MM.1S (cell line): ENCODE results near the gene EID2B.

Experiments
- DNase-seq: peaks from one replicate; pipeline ENCODE4 v3.0.0-alpha.2; 2015
- H2AFZ ChIP-seq: fragments of 300-600 bp; sonication (generic); 2 replicates; pipeline ENCODE4 v1.6.0; 2016; ENCODE audit warnings: antibody characterized with exemption, low read length
- H3F3A ChIP-seq: fragments of 300-600 bp; sonication (generic); 2 replicates; pipeline ENCODE4 v1.6.1; 2016; ENCODE audit warnings: mild to moderate bottlenecking, antibody characterized with exemption, low read length, moderate library complexity, mixed read lengths; ENCODE audit not compliant: insufficient read depth
- H3K27ac ChIP-seq: fragments of 300-600 bp; sonication (generic); 2 replicates; pipeline ENCODE4 v1.5.1; 2016; ENCODE audit warnings: mild to moderate bottlenecking, low read length
- H3K27me3 ChIP-seq: fragments of 300-600 bp; sonication (generic); replicated peaks from 2 replicates; pipeline ENCODE4 v1.6.0; 2016; ENCODE audit warnings: low read length; ENCODE audit not compliant: insufficient read depth
- H3K36me3 ChIP-seq: fragments of 300-600 bp; sonication (generic); replicated peaks from 2 replicates; pipeline ENCODE4 v1.6.1; 2016; ENCODE audit warnings: mild to moderate bottlenecking, low read length, mixed read lengths; ENCODE audit not compliant: insufficient read depth
- H3K4me1 ChIP-seq: fragments of 300-600 bp; sonication (generic); 2 replicates; pipeline ENCODE4 v1.6.1; 2016; ENCODE audit warnings: low read length, mixed read lengths
- H3K4me2 ChIP-seq: fragments of 300-600 bp; sonication (generic); 2 replicates; pipeline ENCODE4 v1.6.0; 2016; ENCODE audit warnings: low read depth, low read length
- H3K4me3 ChIP-seq: fragments of 300-600 bp; sonication (generic); 2 replicates; pipeline ENCODE4 v1.5.1; 2016; ENCODE audit warnings: low read length, mixed read lengths
- H3K79me2 ChIP-seq: fragments of 300-600 bp; sonication (generic); 2 replicates; pipeline ENCODE4 v1.6.1; 2016; ENCODE audit warnings: mixed run types, low read length, mixed read lengths
- H3K9ac ChIP-seq: fragments of 300-600 bp; sonication (generic); 2 replicates; pipeline ENCODE4 v1.6.1; 2016; ENCODE audit warnings: low read length, mixed read lengths
- H3K9me2 ChIP-seq: fragments of 300-600 bp; sonication (generic); replicated peaks from 2 replicates; pipeline ENCODE4 v1.6.1; 2016; ENCODE audit warnings: mild to moderate bottlenecking, low read length, mixed read lengths; ENCODE audit not compliant: insufficient read depth
- H3K9me3 ChIP-seq: fragments of 300-600 bp; sonication (generic); replicated peaks from 2 replicates; pipeline ENCODE4 v1.6.1; 2016; ENCODE audit warnings: mild to moderate bottlenecking, low read length, mixed read lengths; ENCODE audit not compliant: insufficient read depth
- H4K20me1 ChIP-seq: fragments of 300-600 bp; sonication (generic); 2 replicates; pipeline ENCODE4 v1.6.1; 2016; ENCODE audit warnings: mild to moderate bottlenecking, low read length, moderate library complexity, mixed read lengths; ENCODE audit not compliant: insufficient read depth
- EZH2 ChIP-seq: fragments of 300-600 bp; sonication (generic); optimal IDR thresholded peaks from 2 replicates; pipeline ENCODE3; 2017; ENCODE audit warnings: low read depth, mild to moderate bottlenecking, antibody characterized with exemption, low read length, mixed read lengths
- EZH2phosphoT487 ChIP-seq: fragments of 300-600 bp; sonication (generic); IDR thresholded peaks from 2 replicates; pipeline ENCODE4 v1.6.1; 2018; ENCODE audit warnings: antibody characterized with exemption, low read length
- TF ChIP-seq, protein P1 (sequence below): fragments of 300-600 bp; sonication (generic); IDR thresholded peaks from 2 replicates; pipeline ENCODE4 v1.5.1; 2016; ENCODE audit warnings: antibody characterized with exemption, low read length, mixed read lengths

The EID2B gene

GRCh38 chr19:39502640-39503417 lies 29.8 kb downstream of the EID2B start:
- Histone ChIP-seq H3K4me2 (peak overlapping the region; percentile 63), H3K36me3 (no peaks in the 10 kb centered on the region), H3K9me3 (no peaks in the 10 kb centered on the region), H3K27me3 (peaks cover 87% of the 10 kb centered on the region), H3F3A (no peaks in the 10 kb centered on the region), H3K27ac (no peak overlapping the region), H3K79me2 (no peaks in the 10 kb centered on the region), H3K9me2 (no peaks in the 10 kb centered on the region), H3K4me1 (peaks cover 10% of the 10 kb centered on the region; the same call in 1 of the 2 replicates), H2AFZ (peak overlapping the region; percentile 70), H3K4me3 (no peak overlapping the region), H3K9ac (no peak overlapping the region), H4K20me1 (no peaks in the 10 kb centered on the region)
- TF ChIP-seq, protein P1, sequence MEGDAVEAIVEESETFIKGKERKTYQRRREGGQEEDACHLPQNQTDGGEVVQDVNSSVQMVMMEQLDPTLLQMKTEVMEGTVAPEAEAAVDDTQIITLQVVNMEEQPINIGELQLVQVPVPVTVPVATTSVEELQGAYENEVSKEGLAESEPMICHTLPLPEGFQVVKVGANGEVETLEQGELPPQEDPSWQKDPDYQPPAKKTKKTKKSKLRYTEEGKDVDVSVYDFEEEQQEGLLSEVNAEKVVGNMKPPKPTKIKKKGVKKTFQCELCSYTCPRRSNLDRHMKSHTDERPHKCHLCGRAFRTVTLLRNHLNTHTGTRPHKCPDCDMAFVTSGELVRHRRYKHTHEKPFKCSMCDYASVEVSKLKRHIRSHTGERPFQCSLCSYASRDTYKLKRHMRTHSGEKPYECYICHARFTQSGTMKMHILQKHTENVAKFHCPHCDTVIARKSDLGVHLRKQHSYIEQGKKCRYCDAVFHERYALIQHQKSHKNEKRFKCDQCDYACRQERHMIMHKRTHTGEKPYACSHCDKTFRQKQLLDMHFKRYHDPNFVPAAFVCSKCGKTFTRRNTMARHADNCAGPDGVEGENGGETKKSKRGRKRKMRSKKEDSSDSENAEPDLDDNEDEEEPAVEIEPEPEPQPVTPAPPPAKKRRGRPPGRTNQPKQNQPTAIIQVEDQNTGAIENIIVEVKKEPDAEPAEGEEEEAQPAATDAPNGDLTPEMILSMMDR = peak; percentile 76
- TF ChIP-seq EZH2phosphoT487 = no peak
- peak; percentile 90 for DNase-seq

DNA sequence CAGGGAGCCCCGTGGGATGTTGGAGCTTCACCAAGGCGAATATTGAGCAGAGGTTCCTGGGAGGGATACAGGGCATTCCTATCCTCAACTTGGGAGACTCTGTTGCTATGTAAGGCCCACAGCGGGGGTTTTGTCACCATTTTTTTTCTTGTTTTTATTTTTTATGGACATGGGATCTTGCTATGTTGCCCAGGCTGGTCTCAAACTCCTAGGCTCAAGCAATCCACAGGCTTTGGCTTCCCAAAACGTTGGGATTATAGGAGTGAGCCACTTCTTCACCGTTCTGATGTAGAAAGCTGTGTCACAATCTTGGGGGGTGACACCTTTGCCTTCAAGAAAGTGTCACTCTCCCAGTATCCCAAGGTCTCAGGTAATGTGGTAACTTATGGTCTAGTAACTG lies 31.3 kb downstream of the EID2B start:
- no peak for DNase-seq
- no peaks in the 10 kb centered on the region for H3F3A ChIP-seq
- peaks cover 88% of the 10 kb centered on the region for H3K27me3 ChIP-seq
- H3K4me2 ChIP-seq = no peak overlapping the region
- H3K79me2 ChIP-seq = no peaks in the 10 kb centered on the region
- no peaks in the 10 kb centered on the region for H3K36me3 ChIP-seq
- TF ChIP-seq, protein P1 = no peak
- TF ChIP-seq EZH2 = no peak
- no peak for TF ChIP-seq EZH2phosphoT487
- no peak overlapping the region for H3K9ac ChIP-seq
- no peaks in the 10 kb centered on the region for H3K9me3 ChIP-seq
- no peak overlapping the region for H2AFZ ChIP-seq
- H4K20me1 ChIP-seq = no peaks in the 10 kb centered on the region
- no peaks in the 10 kb centered on the region for H3K9me2 ChIP-seq
- no peak overlapping the region for H3K4me3 ChIP-seq
- H3K4me1 ChIP-seq = peaks cover 14% of the 10 kb centered on the region; the same call in 1 of the 2 replicates
- no peak overlapping the region for H3K27ac ChIP-seq

- H3K36me3 ChIP-seq = no peaks in the 10 kb centered on the region
- TF ChIP-seq EZH2 (no peak), EZH2phosphoT487 (no peak)
- TF ChIP-seq, protein P1 = no peak
- no peak overlapping the region for H3K27ac ChIP-seq
- no peak overlapping the region for H3K4me3 ChIP-seq
- H3F3A ChIP-seq = no peaks in the 10 kb centered on the region
- H3K9me3 ChIP-seq = no peaks in the 10 kb centered on the region
- peaks cover 14% of the 10 kb centered on the region; the same call in 1 of the 2 replicates for H3K4me1 ChIP-seq
- H3K79me2 ChIP-seq = no peaks in the 10 kb centered on the region
- H2AFZ ChIP-seq = no peak overlapping the region
- H3K9me2 ChIP-seq = no peaks in the 10 kb centered on the region
- DNase-seq = no peak
- no peak overlapping the region for H3K4me2 ChIP-seq
- no peak overlapping the region for H3K9ac ChIP-seq
- no peaks in the 10 kb centered on the region for H4K20me1 ChIP-seq
- peaks cover 89% of the 10 kb centered on the region for H3K27me3 ChIP-seq
Observed at GRCh38 chr19:39500543-39500942, 32.1 kb downstream of the EID2B start.
